ENCODE results near the gene SPEM3. TPM values are rescaled to one million over a fixed set of nuclear protein-coding genes. Genes with fewer than 3 reads are reported as not detected.

SPEM3 gene
- total RNA-seq, 2 donors from 2014 or later, result not detected

DNA sequence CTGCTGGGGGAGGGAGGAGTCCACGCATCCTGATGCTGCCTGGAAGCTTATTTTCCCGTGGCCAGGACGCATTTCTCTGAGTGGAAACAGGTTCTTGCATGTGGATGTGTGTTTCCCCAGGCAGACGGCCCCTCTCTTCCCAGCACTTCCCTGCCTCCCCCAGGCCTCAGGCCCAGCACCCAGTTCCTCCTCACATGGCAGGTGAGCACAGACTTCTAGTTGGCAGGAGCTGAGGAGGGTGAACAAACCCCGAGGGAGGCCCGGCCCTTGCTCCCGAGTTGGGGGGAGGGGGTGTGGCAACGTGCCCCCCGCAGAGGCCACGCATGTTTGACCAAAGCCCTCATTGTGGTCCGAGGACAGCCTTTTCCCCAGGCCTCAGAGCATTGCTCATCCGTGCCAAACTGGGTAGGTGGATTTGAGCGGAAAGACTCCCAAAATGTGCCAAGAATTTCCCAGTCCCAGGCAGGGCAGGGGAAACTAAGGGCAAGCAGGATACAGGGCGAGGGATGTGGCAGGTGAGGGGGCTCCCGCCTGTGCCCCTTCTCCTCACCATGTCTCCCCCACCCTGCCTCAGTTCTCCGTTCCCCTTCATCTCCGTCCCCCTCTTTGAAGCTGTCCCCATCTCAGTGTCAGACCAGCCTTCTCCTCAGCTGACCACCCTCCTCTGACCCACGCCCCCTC is 10.0 kb upstream of the SPEM3 start:
- H3K36me3 ChIP-seq, result no peaks in the 10 kb centered on the region
- TF ChIP-seq, protein P1, sequence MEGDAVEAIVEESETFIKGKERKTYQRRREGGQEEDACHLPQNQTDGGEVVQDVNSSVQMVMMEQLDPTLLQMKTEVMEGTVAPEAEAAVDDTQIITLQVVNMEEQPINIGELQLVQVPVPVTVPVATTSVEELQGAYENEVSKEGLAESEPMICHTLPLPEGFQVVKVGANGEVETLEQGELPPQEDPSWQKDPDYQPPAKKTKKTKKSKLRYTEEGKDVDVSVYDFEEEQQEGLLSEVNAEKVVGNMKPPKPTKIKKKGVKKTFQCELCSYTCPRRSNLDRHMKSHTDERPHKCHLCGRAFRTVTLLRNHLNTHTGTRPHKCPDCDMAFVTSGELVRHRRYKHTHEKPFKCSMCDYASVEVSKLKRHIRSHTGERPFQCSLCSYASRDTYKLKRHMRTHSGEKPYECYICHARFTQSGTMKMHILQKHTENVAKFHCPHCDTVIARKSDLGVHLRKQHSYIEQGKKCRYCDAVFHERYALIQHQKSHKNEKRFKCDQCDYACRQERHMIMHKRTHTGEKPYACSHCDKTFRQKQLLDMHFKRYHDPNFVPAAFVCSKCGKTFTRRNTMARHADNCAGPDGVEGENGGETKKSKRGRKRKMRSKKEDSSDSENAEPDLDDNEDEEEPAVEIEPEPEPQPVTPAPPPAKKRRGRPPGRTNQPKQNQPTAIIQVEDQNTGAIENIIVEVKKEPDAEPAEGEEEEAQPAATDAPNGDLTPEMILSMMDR (IDR thresholded peaks at IDR 0.05), result no peak
- no peak for DNase-seq
- no peaks in the 10 kb centered on the region for H3K27me3 ChIP-seq
- H3K4me1 ChIP-seq, result no peaks in the 10 kb centered on the region
- intact Hi-C loops (cut with DNase I), result no loop called here
- no peak overlapping the region for H3K9ac ChIP-seq (ENCODE audit: low read depth in 2 of 2, low read length in 2 of 2)
- no peak overlapping the region for H3K27ac ChIP-seq
- H3K4me3 ChIP-seq, result no peak overlapping the region
- H3K9me3 ChIP-seq, result no peaks in the 10 kb centered on the region

DNA sequence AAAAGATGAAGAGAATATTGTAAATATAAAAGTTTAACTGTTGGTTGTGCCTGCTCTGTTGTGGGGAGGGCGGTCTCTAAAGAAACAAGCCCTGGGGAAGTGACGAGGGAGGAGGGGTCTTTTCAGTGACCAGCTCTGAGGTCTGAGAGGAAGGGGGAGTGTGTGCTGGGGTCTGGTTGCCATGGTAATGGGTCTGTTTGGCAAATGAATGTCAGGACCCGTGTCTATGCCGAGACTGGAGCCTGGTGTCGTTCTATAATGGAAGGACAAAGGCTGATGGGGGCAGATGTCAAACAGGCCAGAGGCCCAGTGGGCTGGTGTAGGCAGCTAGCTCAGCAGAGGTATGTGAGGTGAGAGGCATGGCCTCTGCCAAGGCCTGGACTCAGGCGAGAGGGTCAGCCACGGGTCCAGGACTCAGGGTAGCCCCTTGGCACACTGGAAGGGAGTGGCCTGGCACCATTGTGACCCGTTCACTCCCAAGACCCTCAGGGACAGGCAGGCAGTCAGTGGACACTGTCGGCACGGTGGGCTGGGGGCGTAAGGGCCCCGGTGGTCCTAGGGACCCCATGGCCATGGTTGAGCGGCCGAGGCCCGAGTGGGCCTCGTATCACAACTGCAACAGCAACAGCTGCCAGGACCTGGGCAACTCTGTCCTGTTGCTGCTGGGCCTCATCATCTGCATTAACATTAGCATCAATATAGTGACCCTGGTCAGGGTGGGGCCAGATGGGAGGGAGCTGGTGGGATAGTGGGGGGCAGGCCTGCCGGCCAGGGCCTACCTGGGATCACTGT is 8.6 kb upstream of the SPEM3 start, which contains the start of gene SPEM1:
Gene SPEM1 (plus strand): TSS at position 506 of the 792 bp plus-strand sequence. CDS start 61 bp downstream, at position 567.
- no peak for DNase-seq
- intact Hi-C loops (cut with DNase I), result no loop called here

GRCh38 chr17:7421186-7421585 is 7.5 kb upstream of the SPEM3 start:
- Histone ChIP-seq H3K4me1 (no peaks in the 10 kb centered on the region), H3K4me3 (no peak overlapping the region), H3K27me3 (no peaks in the 10 kb centered on the region), H3K9me3 (no peaks in the 10 kb centered on the region), H3K36me3 (no peaks in the 10 kb centered on the region), H3K27ac (no peak overlapping the region), H3K9ac (ENCODE audit: low read depth in 2 of 2, low read length in 2 of 2) (no peak overlapping the region)
- intact Hi-C loops (cut with DNase I), result no loop called here
- TF ChIP-seq, protein P1 (IDR thresholded peaks at IDR 0.05), result no peak
- no peak for DNase-seq

More for the DNA sequence above, 8.6 kb upstream of the SPEM3 start, which contains the start of gene SPEM1:
- Histone ChIP-seq H3K27ac (no peak within 1 kb of the TSS), H3K4me1 (no peaks in the 10 kb centered on the region), H3K27me3 (no peaks in the 10 kb centered on the region), H3K9ac (ENCODE audit: low read depth in 2 of 2, low read length in 2 of 2) (no peak within 1 kb of the TSS), H3K4me3 (no peak within 1 kb of the TSS), H3K36me3 (no peaks in the 10 kb centered on the region), H3K9me3 (no peaks in the 10 kb centered on the region)
- TF ChIP-seq, protein P1 (IDR thresholded peaks at IDR 0.05), result no peak

DNA sequence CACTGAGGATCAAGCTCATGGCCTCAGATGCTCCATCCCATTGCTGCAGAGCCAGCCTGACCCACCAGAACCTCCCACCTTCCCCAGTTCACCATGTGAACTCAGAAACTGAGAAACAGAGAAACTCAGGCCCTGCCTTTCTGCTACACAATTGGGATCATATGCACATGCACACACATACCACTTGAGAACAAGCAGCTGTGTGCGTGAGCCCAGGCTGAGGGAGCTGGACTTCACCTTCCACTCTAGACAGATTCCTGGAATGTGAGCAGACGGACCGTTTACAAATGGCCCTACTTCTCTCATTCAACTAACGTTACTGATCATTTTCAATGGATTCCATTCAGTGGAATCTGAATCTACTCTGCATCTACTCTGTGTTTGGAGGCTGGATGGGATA is 5.0 kb upstream of the SPEM3 start:
- H3K9ac ChIP-seq (ENCODE audit: low read depth in 2 of 2, low read length in 2 of 2), result no peak overlapping the region
- no peaks in the 10 kb centered on the region for H3K36me3 ChIP-seq
- H3K4me3 ChIP-seq, result no peak overlapping the region
- H3K4me1 ChIP-seq, result no peaks in the 10 kb centered on the region
- H3K27ac ChIP-seq, result no peak overlapping the region
- intact Hi-C loops (cut with DNase I), result no loop called here
- no peaks in the 10 kb centered on the region for H3K27me3 ChIP-seq
- H3K9me3 ChIP-seq, result no peaks in the 10 kb centered on the region
- DNase-seq, result no peak
- TF ChIP-seq, protein P1 (IDR thresholded peaks at IDR 0.05), result no peak

GRCh38 chr17:7425316-7425715 is 3.3 kb upstream of the SPEM3 start, which contains the start of gene SPEM2:
SPEM2 (plus strand) TSS chr17:7425616; CDS start chr17:7425689, 73 bp downstream.
- no peaks in the 10 kb centered on the region for H3K9me3 ChIP-seq
- intact Hi-C loops (cut with DNase I), result no loop called here
- H3K4me3 ChIP-seq, result no peak within 1 kb of the TSS
- H3K9ac ChIP-seq (ENCODE audit: low read depth in 2 of 2, low read length in 2 of 2), result no peak within 1 kb of the TSS
- DNase-seq, result no peak
- no peaks in the 10 kb centered on the region for H3K27me3 ChIP-seq
- no peaks in the 10 kb centered on the region for H3K36me3 ChIP-seq
- no peaks in the 10 kb centered on the region for H3K4me1 ChIP-seq
- TF ChIP-seq, protein P1 (IDR thresholded peaks at IDR 0.05), result no peak
- no peak within 1 kb of the TSS for H3K27ac ChIP-seq
